ENCODE results near the gene KCTD12.

The KCTD12 gene

DNA sequence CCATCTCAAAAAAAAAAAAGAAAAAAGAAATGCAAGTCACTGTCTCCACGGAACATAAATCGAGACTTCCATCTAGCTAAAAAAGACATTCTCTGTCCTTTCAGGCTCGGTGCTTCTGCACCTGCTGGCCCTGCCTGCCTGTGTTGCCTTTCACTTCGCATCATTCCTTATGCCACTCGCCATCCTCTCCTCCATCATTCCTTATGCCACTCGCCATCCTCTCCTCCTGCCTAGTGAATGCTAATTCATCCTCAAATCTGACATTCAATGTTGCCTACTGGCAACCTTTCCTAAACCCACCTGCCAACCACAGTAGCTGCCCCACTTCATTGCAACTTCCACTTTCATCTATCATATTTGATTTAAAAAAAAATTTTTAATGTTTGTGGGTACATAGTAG, 36.7 kb downstream of the KCTD12 start:
- no peaks in the 10 kb centered on the region for H3K79me2 ChIP-seq (ENCODE audit: low read length)
- no peaks in the 10 kb centered on the region for H3K36me3 ChIP-seq (replicated peaks; ENCODE audit: low read depth, low read length)
- H3K9me3 ChIP-seq (ENCODE audit: insufficient read depth, low read length), result no peaks in the 10 kb centered on the region
- no peak overlapping the region for H3K4me2 ChIP-seq (ENCODE audit: low read length)
- no peaks in the 10 kb centered on the region for H4K20me1 ChIP-seq (ENCODE audit: insufficient read depth, low read length)
- H3K27me3 ChIP-seq (ENCODE audit: low read depth, low read length), result no peaks in the 10 kb centered on the region
- no peaks in the 10 kb centered on the region for H3K4me1 ChIP-seq (ENCODE audit: low read length)
- no peak overlapping the region for H3K27ac ChIP-seq (ENCODE audit: low read length)
- no peak overlapping the region for H2AFZ ChIP-seq (ENCODE audit: low read depth, low read length)
- no peak overlapping the region for H3K9ac ChIP-seq (ENCODE audit: low read length)
- no peak for TF ChIP-seq CTCF (IDR thresholded peaks at IDR 0.05; ENCODE audit: low read depth, low read length)
- no peak for TF ChIP-seq EZH2phosphoT487 (IDR thresholded peaks at IDR 0.05; ENCODE audit: low read depth)
- no peak overlapping the region for H3K4me3 ChIP-seq (ENCODE audit: low read length)

DNA sequence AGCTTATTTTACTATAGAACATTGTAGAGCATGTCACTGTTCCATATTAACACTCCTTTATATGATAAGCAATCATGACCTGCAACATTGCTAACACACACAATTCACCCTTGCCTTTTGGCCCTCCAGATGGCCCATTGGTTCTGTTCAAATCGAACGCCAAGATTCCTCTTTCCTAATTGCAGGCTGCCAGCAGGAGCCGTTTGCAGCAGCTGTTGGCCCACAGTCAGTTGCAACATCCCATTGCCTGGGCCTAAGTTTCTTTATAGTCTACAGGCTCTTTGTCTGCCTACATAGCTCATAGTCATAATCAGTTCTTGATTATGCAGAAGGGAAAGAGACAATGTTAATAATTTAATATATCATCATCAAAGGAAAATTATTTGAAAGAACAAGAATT, 37.6 kb downstream of the KCTD12 start:
- no peak overlapping the region for H3K9ac ChIP-seq (ENCODE audit: low read length)
- H3K79me2 ChIP-seq (ENCODE audit: low read length), result no peaks in the 10 kb centered on the region
- H4K20me1 ChIP-seq (ENCODE audit: insufficient read depth, low read length), result no peaks in the 10 kb centered on the region
- no peaks in the 10 kb centered on the region for H3K36me3 ChIP-seq (replicated peaks; ENCODE audit: low read depth, low read length)
- H3K4me2 ChIP-seq (ENCODE audit: low read length), result no peak overlapping the region
- H3K27ac ChIP-seq (ENCODE audit: low read length), result no peak overlapping the region
- TF ChIP-seq EZH2phosphoT487 (IDR thresholded peaks at IDR 0.05; ENCODE audit: low read depth), result no peak
- no peak for TF ChIP-seq CTCF (IDR thresholded peaks at IDR 0.05; ENCODE audit: low read depth, low read length)
- H2AFZ ChIP-seq (ENCODE audit: low read depth, low read length), result no peak overlapping the region
- no peaks in the 10 kb centered on the region for H3K27me3 ChIP-seq (ENCODE audit: low read depth, low read length)
- H3K4me1 ChIP-seq (ENCODE audit: low read length), result no peaks in the 10 kb centered on the region
- H3K9me3 ChIP-seq (ENCODE audit: insufficient read depth, low read length), result no peaks in the 10 kb centered on the region
- no peak overlapping the region for H3K4me3 ChIP-seq (ENCODE audit: low read length)

- H3K4me1 ChIP-seq (ENCODE audit: low read length), result no peaks in the 10 kb centered on the region
- no peaks in the 10 kb centered on the region for H4K20me1 ChIP-seq (ENCODE audit: insufficient read depth, low read length)
- no peaks in the 10 kb centered on the region for H3K9me3 ChIP-seq (ENCODE audit: insufficient read depth, low read length)
- H3K27me3 ChIP-seq (ENCODE audit: low read depth, low read length), result no peaks in the 10 kb centered on the region
- H2AFZ ChIP-seq (ENCODE audit: low read depth, low read length), result no peak overlapping the region
- TF ChIP-seq EZH2phosphoT487 (IDR thresholded peaks at IDR 0.05; ENCODE audit: low read depth), result no peak
- no peak for TF ChIP-seq CTCF (IDR thresholded peaks at IDR 0.05; ENCODE audit: low read depth, low read length)
- H3K79me2 ChIP-seq (ENCODE audit: low read length), result no peaks in the 10 kb centered on the region
- no peak overlapping the region for H3K27ac ChIP-seq (ENCODE audit: low read length)
- H3K9ac ChIP-seq (ENCODE audit: low read length), result no peak overlapping the region
- no peak overlapping the region for H3K4me3 ChIP-seq (ENCODE audit: low read length)
- H3K4me2 ChIP-seq (ENCODE audit: low read length), result no peak overlapping the region
- H3K36me3 ChIP-seq (replicated peaks; ENCODE audit: low read depth, low read length), result no peaks in the 10 kb centered on the region
These were observed 39.8 kb downstream of the KCTD12 start for GRCh38 chr13:76846363-76846762.

GRCh38 chr13:76845865-76846264, 40.3 kb downstream of the KCTD12 start:
- Histone ChIP-seq H3K4me2 (ENCODE audit: low read length) (no peak overlapping the region), H3K9ac (ENCODE audit: low read length) (no peak overlapping the region), H3K79me2 (ENCODE audit: low read length) (no peaks in the 10 kb centered on the region), H3K27me3 (ENCODE audit: low read depth, low read length) (no peaks in the 10 kb centered on the region), H3K36me3 (replicated peaks; ENCODE audit: low read depth, low read length) (no peaks in the 10 kb centered on the region), H2AFZ (ENCODE audit: low read depth, low read length) (no peak overlapping the region), H3K4me1 (ENCODE audit: low read length) (no peaks in the 10 kb centered on the region), H3K27ac (ENCODE audit: low read length) (no peak overlapping the region), H3K9me3 (ENCODE audit: insufficient read depth, low read length) (no peaks in the 10 kb centered on the region), H3K4me3 (ENCODE audit: low read length) (no peak overlapping the region), H4K20me1 (ENCODE audit: insufficient read depth, low read length) (no peaks in the 10 kb centered on the region)
- TF ChIP-seq CTCF (IDR thresholded peaks at IDR 0.05; ENCODE audit: low read depth, low read length), result no peak
- TF ChIP-seq EZH2phosphoT487 (IDR thresholded peaks at IDR 0.05; ENCODE audit: low read depth), result no peak
